Type B pancreatic cell (in vitro differentiated cells): ENCODE measurements around the gene MLLT6. TPM values are rescaled to one million over a fixed set of nuclear protein-coding genes. Genes with fewer than 3 reads are reported as not detected.

ENCODE experiments used
- DNase-seq: peaks from one replicate; pipeline ENCODE4 v3.0.0; 2021; ENCODE audit warnings: mixed read lengths; ENCODE audit not compliant: unreplicated experiment; ENCODE audit errors: extremely low spot score
- H3K27ac Mint-ChIP-seq: 2 replicates; pipeline ENCODE4 v1.8.0; 2021; ENCODE audit warnings: mild to moderate bottlenecking, mixed read lengths
- H3K27me3 Mint-ChIP-seq: 2 replicates; pipeline ENCODE4 v1.8.0; 2021; ENCODE audit warnings: mixed read lengths
- H3K36me3 Mint-ChIP-seq: 2 replicates; pipeline ENCODE4 v1.8.0; 2021; ENCODE audit warnings: mixed read lengths
- H3K4me1 Mint-ChIP-seq: one replicate; pipeline ENCODE4 v1.8.0; 2021; ENCODE audit warnings: mixed read lengths; ENCODE audit not compliant: unreplicated experiment
- H3K4me3 Mint-ChIP-seq: 2 replicates; pipeline ENCODE4 v1.8.0; 2021; ENCODE audit warnings: mild to moderate bottlenecking, mixed read lengths
- H3K9me3 Mint-ChIP-seq: 2 replicates; pipeline ENCODE4 v1.8.0; 2021; ENCODE audit warnings: mixed read lengths
- CTCF ChIP-seq: fragments of 200-600 bp; sonication (generic); conservative IDR thresholded peaks from 2 replicates; pipeline ENCODE4 v1.5.0; 2021; ENCODE audit warnings: antibody characterized with exemption, mild to moderate bottlenecking
- total RNA-seq: library from RNA; stranded (reverse); gene quantifications from 2 replicates; pipeline ENCODE4 v1.2.1, GENCODE V29; 2021; ENCODE audit warnings: low replicate concordance

Gene MLLT6
- total RNA-seq, 1 donor from 2014 or later: 130 TPM

GRCh38 chr17:38740044-38740443 lies 35.0 kb downstream of the MLLT6 start:
- no peaks in the 10 kb centered on the region for H3K27me3 Mint-ChIP-seq
- H3K9me3 Mint-ChIP-seq: no peaks in the 10 kb centered on the region
- peaks cover 4% of the 10 kb centered on the region for H3K36me3 Mint-ChIP-seq
- no peak for TF ChIP-seq CTCF
- no peak for DNase-seq
- H3K4me3 Mint-ChIP-seq: no peak overlapping the region
- peaks cover 37% of the 10 kb centered on the region for H3K4me1 Mint-ChIP-seq
- H3K27ac Mint-ChIP-seq: no peak overlapping the region

DNA sequence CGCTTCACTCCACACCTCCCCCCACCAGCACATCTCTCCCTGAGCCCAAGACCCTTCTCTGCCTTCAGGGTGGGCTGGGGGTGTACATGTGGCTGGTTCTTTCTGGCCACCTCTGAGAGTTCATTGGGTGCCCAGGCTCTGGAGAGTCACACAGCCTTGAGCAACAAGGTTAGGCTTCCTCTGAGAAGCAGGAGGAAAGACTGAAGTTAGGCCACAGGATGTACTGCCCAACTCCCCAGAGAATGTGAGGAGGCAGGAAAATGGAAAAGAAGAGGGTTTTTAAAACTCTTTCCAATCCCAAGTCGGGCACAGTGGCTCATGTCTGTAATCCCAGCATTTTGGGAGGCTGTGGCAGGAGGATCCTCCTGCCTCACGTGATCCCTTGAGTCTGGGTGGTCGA lies 35.7 kb downstream of the MLLT6 start:
- DNase-seq: no peak
- no peak overlapping the region for H3K27ac Mint-ChIP-seq
- peaks cover 4% of the 10 kb centered on the region for H3K36me3 Mint-ChIP-seq
- H3K4me3 Mint-ChIP-seq: no peak overlapping the region
- TF ChIP-seq CTCF: no peak
- no peaks in the 10 kb centered on the region for H3K9me3 Mint-ChIP-seq
- peaks cover 41% of the 10 kb centered on the region for H3K4me1 Mint-ChIP-seq
- no peaks in the 10 kb centered on the region for H3K27me3 Mint-ChIP-seq

- DNase-seq: no peak
- Mint-ChIP-seq H3K4me1 (peaks cover 48% of the 10 kb centered on the region), H3K9me3 (no peaks in the 10 kb centered on the region), H3K27me3 (no peaks in the 10 kb centered on the region), H3K27ac (no peak overlapping the region), H3K36me3 (peaks cover 4% of the 10 kb centered on the region), H3K4me3 (no peak overlapping the region)
- no peak for TF ChIP-seq CTCF
Measured at GRCh38 chr17:38741461-38741860, 36.4 kb downstream of the MLLT6 start.

GRCh38 chr17:38741921-38742410 lies 36.9 kb downstream of the MLLT6 start:
- H3K27me3 Mint-ChIP-seq: no peaks in the 10 kb centered on the region
- no peaks in the 10 kb centered on the region for H3K9me3 Mint-ChIP-seq
- no peak for TF ChIP-seq CTCF
- no peak for DNase-seq
- H3K27ac Mint-ChIP-seq: peak overlapping the region; percentile 81
- peaks cover 50% of the 10 kb centered on the region for H3K4me1 Mint-ChIP-seq
- H3K4me3 Mint-ChIP-seq: peak overlapping the region; percentile 72
- H3K36me3 Mint-ChIP-seq: peaks cover 4% of the 10 kb centered on the region

DNA sequence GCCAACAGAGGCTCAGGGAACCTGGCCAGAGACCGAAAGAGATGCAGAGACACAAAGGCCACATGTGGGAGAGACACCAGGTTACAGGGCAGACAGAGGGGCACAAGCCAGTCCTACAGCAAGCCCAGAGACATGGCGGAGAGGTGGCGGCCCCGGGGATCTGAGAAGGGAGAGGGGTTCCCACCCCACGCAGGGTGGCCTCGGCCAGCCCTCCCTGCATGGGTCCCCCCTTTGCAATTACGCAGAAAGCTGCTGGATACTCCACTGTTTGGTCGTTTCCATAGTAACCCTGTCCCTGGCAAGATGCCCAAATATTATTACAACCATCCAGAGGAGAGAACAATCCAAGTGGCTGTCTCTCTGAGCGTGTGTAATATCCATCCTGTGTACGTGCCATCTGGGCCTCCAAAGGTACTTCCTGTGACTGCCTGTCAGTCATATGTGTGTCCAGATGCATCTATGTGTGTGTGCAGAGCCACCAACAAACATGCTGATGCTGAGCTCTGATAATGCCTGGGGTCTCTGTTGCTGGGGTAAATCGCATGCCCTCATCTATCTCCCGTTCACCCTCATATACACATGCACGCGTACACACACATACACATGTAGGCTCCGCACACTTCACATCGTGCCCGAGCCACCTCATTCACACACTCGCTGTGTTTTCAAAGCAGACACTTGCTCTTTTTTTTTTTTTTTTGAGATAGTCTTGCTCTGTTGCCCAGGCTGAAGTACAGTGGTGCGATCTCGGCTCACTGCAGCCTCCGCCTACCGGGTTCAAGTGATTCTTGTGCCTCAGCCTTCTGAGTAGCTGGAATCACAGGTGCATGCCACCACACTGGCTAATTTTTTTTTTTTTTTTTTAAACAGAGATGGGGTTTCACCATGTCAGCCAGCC lies 37.6 kb downstream of the MLLT6 start:
- peak overlapping the region; percentile 72 for H3K4me3 Mint-ChIP-seq
- DNase-seq: no peak
- peaks cover 50% of the 10 kb centered on the region for H3K4me1 Mint-ChIP-seq
- peak overlapping the region; percentile 81 for H3K27ac Mint-ChIP-seq
- TF ChIP-seq CTCF: no peak
- H3K36me3 Mint-ChIP-seq: peaks cover 4% of the 10 kb centered on the region
- H3K9me3 Mint-ChIP-seq: no peaks in the 10 kb centered on the region
- H3K27me3 Mint-ChIP-seq: no peaks in the 10 kb centered on the region
